ENCODE results near the gene SCYL1. TPM values are rescaled to one million over a fixed set of nuclear protein-coding genes. Genes with fewer than 3 reads are reported as not detected.

The SCYL1 gene
- total RNA-seq, 4 donors from 2014 or later: 40.6 to 63.3 (median 52.6) TPM

GRCh38 chr11:65577756-65578109 lies 52.9 kb downstream of the SCYL1 start:
- peaks cover 27 to 50% (median 30%) of the 10 kb centered on the region in 3 donors for H3K36me3 ChIP-seq
- peak overlapping the region; percentile 96 to 99 (median 98) for H3K27ac ChIP-seq
- H3K4me1 ChIP-seq: peaks cover 34 to 75% (median 46%) of the 10 kb centered on the region in 3 donors
- H3K9me3 ChIP-seq: no peaks in the 10 kb centered on the region
- no peak for TF ChIP-seq POLR2A (IDR thresholded peaks at IDR 0.05)
- TF ChIP-seq, protein P1, sequence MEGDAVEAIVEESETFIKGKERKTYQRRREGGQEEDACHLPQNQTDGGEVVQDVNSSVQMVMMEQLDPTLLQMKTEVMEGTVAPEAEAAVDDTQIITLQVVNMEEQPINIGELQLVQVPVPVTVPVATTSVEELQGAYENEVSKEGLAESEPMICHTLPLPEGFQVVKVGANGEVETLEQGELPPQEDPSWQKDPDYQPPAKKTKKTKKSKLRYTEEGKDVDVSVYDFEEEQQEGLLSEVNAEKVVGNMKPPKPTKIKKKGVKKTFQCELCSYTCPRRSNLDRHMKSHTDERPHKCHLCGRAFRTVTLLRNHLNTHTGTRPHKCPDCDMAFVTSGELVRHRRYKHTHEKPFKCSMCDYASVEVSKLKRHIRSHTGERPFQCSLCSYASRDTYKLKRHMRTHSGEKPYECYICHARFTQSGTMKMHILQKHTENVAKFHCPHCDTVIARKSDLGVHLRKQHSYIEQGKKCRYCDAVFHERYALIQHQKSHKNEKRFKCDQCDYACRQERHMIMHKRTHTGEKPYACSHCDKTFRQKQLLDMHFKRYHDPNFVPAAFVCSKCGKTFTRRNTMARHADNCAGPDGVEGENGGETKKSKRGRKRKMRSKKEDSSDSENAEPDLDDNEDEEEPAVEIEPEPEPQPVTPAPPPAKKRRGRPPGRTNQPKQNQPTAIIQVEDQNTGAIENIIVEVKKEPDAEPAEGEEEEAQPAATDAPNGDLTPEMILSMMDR (IDR thresholded peaks at IDR 0.05): no peak
- WGBS, 2 donors: 60% methylated on average over 2 of the region's 8 CpGs
- intact Hi-C loops (cut with DNase I): no loop called here
- no peak for DNase-seq
- peak overlapping the region; percentile 80 to 92 (median 84) for H3K4me3 ChIP-seq
- H3K27me3 ChIP-seq: no peaks in the 10 kb centered on the region

DNA sequence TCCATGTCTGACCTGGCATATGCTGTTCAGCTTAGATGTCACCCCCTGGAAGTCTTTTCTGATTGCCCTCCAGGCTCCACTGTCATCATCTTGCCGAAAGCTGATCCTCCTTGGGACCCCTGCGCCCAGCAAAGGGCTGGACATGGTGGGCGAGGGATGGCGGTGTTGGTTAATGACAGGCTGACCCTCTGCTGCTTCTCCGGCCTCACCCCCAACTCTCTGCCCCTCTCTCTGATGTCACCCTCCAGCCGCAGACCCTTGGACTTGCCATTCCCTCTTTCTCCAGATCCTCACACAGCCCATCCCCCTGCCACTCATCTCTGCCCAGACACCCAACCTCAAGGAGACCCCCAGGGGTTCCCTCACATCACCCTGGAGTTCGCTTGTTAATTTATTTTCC lies 53.3 kb downstream of the SCYL1 start:
- Histone ChIP-seq H3K36me3 (peaks cover 27 to 54% (median 30%) of the 10 kb centered on the region in 3 donors), H3K27me3 (no peaks in the 10 kb centered on the region), H3K4me1 (peaks cover 33 to 71% (median 45%) of the 10 kb centered on the region in 3 donors), H3K27ac (peak overlapping the region; percentile 96 to 99 (median 98)), H3K9me3 (no peaks in the 10 kb centered on the region), H3K4me3 (peak overlapping the region in 3 of 4 donors; percentile 80 to 92 (median 87))
- no peak for DNase-seq
- TF ChIP-seq, protein P1 (IDR thresholded peaks at IDR 0.05): no peak
- TF ChIP-seq POLR2A (IDR thresholded peaks at IDR 0.05): no peak
- intact Hi-C loops (cut with DNase I): no loop called here
- WGBS, 2 donors: 94 to 97% methylated on average over 6 to 7 of the region's 7 CpGs

GRCh38 chr11:65578667-65579066 lies 53.8 kb downstream of the SCYL1 start:
- intact Hi-C loops (cut with DNase I): no loop called here

DNA sequence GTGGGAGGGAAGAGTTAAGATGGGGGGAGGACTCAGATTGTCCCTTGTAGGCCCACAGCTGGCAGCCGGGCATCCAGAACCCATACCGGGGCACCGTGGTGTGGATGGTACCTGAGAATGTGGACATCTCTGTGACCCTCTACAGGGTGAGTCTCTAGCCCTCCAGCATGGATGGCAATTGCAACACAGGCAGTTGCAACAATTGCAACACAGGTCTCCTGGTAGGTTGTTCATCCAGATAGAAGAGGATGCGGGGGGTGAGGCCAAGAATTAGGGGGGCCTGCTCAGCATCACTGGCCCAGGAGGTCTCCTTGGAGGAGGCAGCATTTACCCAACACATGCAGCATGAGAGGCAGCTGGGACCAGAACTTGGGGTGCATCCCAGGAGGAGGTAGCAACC lies 54.4 kb downstream of the SCYL1 start:
- TF ChIP-seq, protein P1 (IDR thresholded peaks at IDR 0.05): no peak
- no peak for TF ChIP-seq POLR2A (IDR thresholded peaks at IDR 0.05)
- Histone ChIP-seq H3K27ac (peak overlapping the region in 3 of 4 donors; percentile 97 to 99 (median 98)), H3K4me3 (no peak overlapping the region), H3K27me3 (no peaks in the 10 kb centered on the region), H3K36me3 (peaks cover 27 to 65% (median 30%) of the 10 kb centered on the region in 3 donors), H3K4me1 (peaks cover 27 to 68% (median 36%) of the 10 kb centered on the region in 3 donors), H3K9me3 (no peaks in the 10 kb centered on the region)
- DNase-seq: no peak
- WGBS, 2 donors: 78 to 98% methylated on average over 4 of the region's 4 CpGs
- intact Hi-C loops (cut with DNase I): no loop called here

More at GRCh38 chr11:65578667-65579066, 53.8 kb downstream of the SCYL1 start:
- 78 to 96% methylated on average over 3 of the region's 3 CpGs for WGBS, 2 donors
- TF ChIP-seq, protein P1 (IDR thresholded peaks at IDR 0.05): no peak
- TF ChIP-seq POLR2A (IDR thresholded peaks at IDR 0.05): no peak
- Histone ChIP-seq H3K4me3 (no peak overlapping the region), H3K36me3 (peaks cover 27 to 59% (median 30%) of the 10 kb centered on the region in 3 donors), H3K9me3 (no peaks in the 10 kb centered on the region), H3K4me1 (peaks cover 28 to 66% (median 39%) of the 10 kb centered on the region in 3 donors), H3K27me3 (no peaks in the 10 kb centered on the region), H3K27ac (peak overlapping the region in 3 of 4 donors; percentile 97 to 99 (median 98))
- no peak for DNase-seq

- peak overlapping the region in 1 of 4 donors; percentile 22 for H3K27ac ChIP-seq
- H3K4me3 ChIP-seq: no peak overlapping the region
- peaks cover 22 to 68% (median 41%) of the 10 kb centered on the region in 3 donors for H3K4me1 ChIP-seq
- intact Hi-C loops (cut with DNase I): no loop called here
- TF ChIP-seq, protein P1 (IDR thresholded peaks at IDR 0.05): no peak
- no peak for TF ChIP-seq POLR2A (IDR thresholded peaks at IDR 0.05)
- no peak for DNase-seq
- no peaks in the 10 kb centered on the region for H3K27me3 ChIP-seq
- peaks cover 27 to 74% (median 30%) of the 10 kb centered on the region in 3 donors for H3K36me3 ChIP-seq
- no peaks in the 10 kb centered on the region for H3K9me3 ChIP-seq
- 90 to 94% methylated on average over 7 to 9 of the region's 19 CpGs for WGBS, 2 donors
These were observed 55.3 kb downstream of the SCYL1 start for GRCh38 chr11:65580031-65580692.
